Ishikawa (cell line): ENCODE measurements around the gene STAC3.

Experiments used
- CEBPB ChIP-seq: IDR thresholded peaks from 2 replicates; pipeline ENCODE4 v1.6.1; 2012
- CREB1 ChIP-seq: IDR thresholded peaks from 2 replicates; pipeline ENCODE4 v1.6.1; 2012; ENCODE audit warnings: low read depth
- EP300 ChIP-seq: IDR thresholded peaks from 2 replicates; pipeline ENCODE4 v1.6.1; 2012; ENCODE audit warnings: borderline replicate concordance
- FOXM1 ChIP-seq: IDR thresholded peaks from 2 replicates; pipeline ENCODE4 v1.6.1; 2012; ENCODE audit warnings: low read depth, borderline replicate concordance
- RAD21 ChIP-seq: IDR thresholded peaks from 2 replicates; pipeline ENCODE4 v1.6.1; 2012; ENCODE audit warnings: low read depth
- REST ChIP-seq: IDR thresholded peaks from 2 replicates; pipeline ENCODE4 v1.6.1; 2012; ENCODE audit warnings: low read depth, mild to moderate bottlenecking
- TAF1 ChIP-seq: IDR thresholded peaks from 2 replicates; pipeline ENCODE4 v1.6.1; 2012; ENCODE audit warnings: low read depth, mild to moderate bottlenecking
- TCF12 ChIP-seq: IDR thresholded peaks from 2 replicates; pipeline ENCODE4 v1.6.1; 2012; ENCODE audit warnings: low read depth
- YY1 ChIP-seq: IDR thresholded peaks from 2 replicates; pipeline ENCODE4 v1.6.1; 2012; ENCODE audit warnings: low read depth
- ZBTB7A ChIP-seq: IDR thresholded peaks from 2 replicates; pipeline ENCODE4 v1.6.1; 2012; ENCODE audit warnings: low read depth
- TF ChIP-seq, protein P1 (sequence below): IDR thresholded peaks from 2 replicates; pipeline ENCODE4 v1.6.1; 2012

- TF ChIP-seq YY1 (no peak), RAD21 (no peak), EP300 (no peak), TAF1 (no peak), TCF12 (no peak), FOXM1 (no peak), ZBTB7A (no peak), CREB1 (no peak), REST (no peak), CEBPB (no peak)
- TF ChIP-seq, protein P1, sequence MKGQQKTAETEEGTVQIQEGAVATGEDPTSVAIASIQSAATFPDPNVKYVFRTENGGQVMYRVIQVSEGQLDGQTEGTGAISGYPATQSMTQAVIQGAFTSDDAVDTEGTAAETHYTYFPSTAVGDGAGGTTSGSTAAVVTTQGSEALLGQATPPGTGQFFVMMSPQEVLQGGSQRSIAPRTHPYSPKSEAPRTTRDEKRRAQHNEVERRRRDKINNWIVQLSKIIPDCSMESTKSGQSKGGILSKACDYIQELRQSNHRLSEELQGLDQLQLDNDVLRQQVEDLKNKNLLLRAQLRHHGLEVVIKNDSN, result no peak
Observed at GRCh38 chr12:57247041-57247440, 3.9 kb downstream of the STAC3 start.
